IMR-90 (cell line): ENCODE measurements around the gene GRIA4. TPM values are rescaled to one million over a fixed set of nuclear protein-coding genes. Genes with fewer than 3 reads are reported as not detected.

Experiments
- ATAC-seq: fragments of 200-7000 bp; cut with Tn5 transposase; 2 replicates; pipeline ENCODE4 v1.9.1; 2020; ENCODE audit warnings: low read depth, mild to moderate bottlenecking, moderate library complexity
- BruUV-seq: library from RNA; stranded (reverse); fragments of 400-500 nt; replicated peaks from 2 replicates; lab custom pipeline; 2021; lab: Mats Ljungman, UMichigan
- CTCF ChIA-PET: fragments of 300-600 bp; formaldehyde crosslinking; extraction: SDS; loops from one replicate; lab custom pipeline; 2021; ENCODE audit warnings: antibody characterized with exemption; lab: Yijun Ruan, JAX
- POLR2A ChIA-PET: fragments of 300-600 bp; sonication (Branson Sonifier 250); formaldehyde crosslinking; loops from one replicate; lab custom pipeline; 2022; ENCODE audit warnings: antibody characterized with exemption; ENCODE audit not compliant: unreplicated experiment; lab: Charles Lee
- DNase-seq: peaks from one replicate; pipeline ENCODE4 v3.0.0; 2013
- H2AFZ ChIP-seq: replicated peaks from 2 replicates; pipeline ENCODE3; 2013; ENCODE audit warnings: low read length, mild to moderate bottlenecking; ENCODE audit not compliant: poor library complexity
- H2AK5ac ChIP-seq: 2 replicates; pipeline ENCODE4 v1.6.1; 2013; ENCODE audit warnings: low read depth, low read length, inconsistent platforms
- H2AK9ac ChIP-seq: replicated peaks from 2 replicates; pipeline ENCODE3; 2013; ENCODE audit warnings: mild to moderate bottlenecking, low read depth, low read length, moderate library complexity; ENCODE audit not compliant: poor library complexity
- H2BK120ac ChIP-seq: 2 replicates; pipeline ENCODE4 v1.6.1; 2013; ENCODE audit warnings: low read depth, low read length, inconsistent platforms
- H2BK15ac ChIP-seq: 3 replicates; pipeline ENCODE4 v1.6.1; 2013; ENCODE audit warnings: low read depth, low read length, inconsistent platforms
- H2BK20ac ChIP-seq: 2 replicates; pipeline ENCODE4 v1.6.1; 2013; ENCODE audit warnings: low read depth, mild to moderate bottlenecking, inconsistent platforms, low read length, moderate library complexity
- H2BK5ac ChIP-seq: 2 replicates; pipeline ENCODE4 v1.6.1; 2013; ENCODE audit warnings: mild to moderate bottlenecking, low read depth, low read length, inconsistent platforms; ENCODE audit not compliant: poor library complexity, severe bottlenecking
- H3K14ac ChIP-seq: replicated peaks from 2 replicates; pipeline ENCODE4 v1.6.1; 2013; ENCODE audit warnings: low read depth, low read length, inconsistent platforms
- H3K18ac ChIP-seq: 2 replicates; pipeline ENCODE4 v1.6.1; 2013; ENCODE audit warnings: low read depth, low read length, control low read depth
- H3K23ac ChIP-seq: 2 replicates; pipeline ENCODE4 v1.6.1; 2013; ENCODE audit warnings: low read depth, low read length, inconsistent platforms
- H3K27ac ChIP-seq: 2 replicates; pipeline ENCODE4 v1.5.1; 2013; ENCODE audit warnings: mild to moderate bottlenecking, control low read depth, low read length; ENCODE audit not compliant: insufficient read depth
- H3K27me3 ChIP-seq: 2 replicates; pipeline ENCODE4 v1.6.1; 2013; ENCODE audit warnings: low read length; ENCODE audit not compliant: control insufficient read depth, insufficient read depth
- H3K36me3 ChIP-seq: 2 replicates; pipeline ENCODE4 v1.6.1; 2013; ENCODE audit warnings: low read length, mixed read lengths; ENCODE audit not compliant: control insufficient read depth, insufficient read depth
- H3K4ac ChIP-seq: 2 replicates; pipeline ENCODE4 v1.6.1; 2013; ENCODE audit warnings: low read depth, low read length, inconsistent platforms
- H3K4me1 ChIP-seq: 2 replicates; pipeline ENCODE4 v1.6.1; 2013; ENCODE audit warnings: low read length, mixed read lengths; ENCODE audit not compliant: control insufficient read depth, insufficient read depth
- H3K4me2 ChIP-seq: 2 replicates; pipeline ENCODE4 v1.6.1; 2013; ENCODE audit warnings: low read depth, mild to moderate bottlenecking, control low read depth, low read length, moderate library complexity
- H3K4me3 ChIP-seq: 2 replicates; pipeline ENCODE4 v1.5.1; 2013; ENCODE audit warnings: low read depth, mild to moderate bottlenecking, control low read depth, low read length, moderate library complexity; ENCODE audit not compliant: insufficient read depth
- H3K56ac ChIP-seq: 2 replicates; pipeline ENCODE4 v1.6.1; 2013; ENCODE audit warnings: low read length, inconsistent platforms; ENCODE audit not compliant: insufficient read depth; ENCODE audit errors: extremely low read depth
- H3K79me1 ChIP-seq, 2 experiments: 2 replicates each; pipeline ENCODE4 v1.6.1; 2013; ENCODE audit warnings: low read length in 2 of 2, inconsistent platforms in 1 of 2, low read depth in 1 of 2
- H3K9ac ChIP-seq: 2 replicates; pipeline ENCODE4 v1.6.1; 2013; ENCODE audit warnings: low read depth, low read length, control low read depth
- H3K9me1 ChIP-seq: 2 replicates; pipeline ENCODE4 v1.6.1; 2013; ENCODE audit warnings: low read length, inconsistent platforms; ENCODE audit not compliant: insufficient read depth
- H3K9me3 ChIP-seq: 2 replicates; pipeline ENCODE4 v1.6.1; 2013; ENCODE audit warnings: low read length; ENCODE audit not compliant: control insufficient read depth, insufficient read depth
- H4K20me1 ChIP-seq: 2 replicates; pipeline ENCODE4 v1.6.1; 2013; ENCODE audit warnings: low read length, inconsistent platforms; ENCODE audit not compliant: insufficient read depth
- H4K5ac ChIP-seq: 2 replicates; pipeline ENCODE4 v1.6.1; 2013; ENCODE audit warnings: mild to moderate bottlenecking, low read depth, low read length, control low read depth
- H4K8ac ChIP-seq, 2 experiments: 2 replicates each; pipeline ENCODE4 v1.6.1; 2013; ENCODE audit warnings: low read depth in 2 of 2, low read length in 2 of 2, control low read depth in 1 of 2, inconsistent platforms in 1 of 2
- H4K91ac ChIP-seq: 2 replicates; pipeline ENCODE4 v1.6.1; 2013; ENCODE audit warnings: low read depth, low read length, inconsistent platforms; ENCODE audit not compliant: insufficient read depth
- BHLHE40 ChIP-seq: fragments of 150-350 bp; IDR thresholded peaks from 2 replicates; pipeline ENCODE4 v1.6.1; 2016; ENCODE audit warnings: mild to moderate bottlenecking, low read depth, low read length
- CHD1 ChIP-seq: IDR thresholded peaks from 2 replicates; pipeline ENCODE4 v1.6.1; 2012; ENCODE audit warnings: low read depth, low read length, improper control_type of control experiment
- ELK1 ChIP-seq: fragments of 150-350 bp; IDR thresholded peaks from 2 replicates; pipeline ENCODE4 v1.6.1; 2016; ENCODE audit warnings: low read depth, mild to moderate bottlenecking, low read length, moderate library complexity, borderline replicate concordance
- MXI1 ChIP-seq: IDR thresholded peaks from 2 replicates; pipeline ENCODE4 v1.6.1; 2012; ENCODE audit warnings: low read depth, mild to moderate bottlenecking, low read length, moderate library complexity, borderline replicate concordance
- RCOR1 ChIP-seq: IDR thresholded peaks from 2 replicates; pipeline ENCODE4 v1.6.1; 2012; ENCODE audit warnings: mild to moderate bottlenecking, low read length, improper control_type of control experiment; ENCODE audit not compliant: insufficient replicate concordance
- SMC3 ChIP-seq: fragments of 150-350 bp; IDR thresholded peaks from 2 replicates; pipeline ENCODE4 v1.6.1; 2016; ENCODE audit warnings: low read depth, mild to moderate bottlenecking, antibody characterized with exemption, low read length, moderate library complexity
- WGBS, 2 experiments: methylation state at CpG; one replicate each; pipeline versions ENCODE4 v1.1.5 to v1.1.7; 2013; ENCODE audit warnings: missing lambda C conversion rate in 2 of 2; ENCODE audit not compliant: insufficient read length in 1 of 2; ENCODE audit errors: extremely low coverage in 2 of 2; 5-methylcytosine and 5-hydroxymethylcytosine counted together
- dilution Hi-C: fragments of 300-500 bp; cut with HindIII; formaldehyde crosslinking; loops from one replicate; pipeline ENCODE4 v1.14.3; 2018; ENCODE audit warnings: low sequenced_read_pairs; ENCODE audit not compliant: unreplicated experiment
- in situ Hi-C: fragments of 300-500 bp; cut with MboI; formaldehyde crosslinking; loops from 3 replicates; pipeline ENCODE4 v1.14.3; 2019; ENCODE audit warnings: low sequenced_read_pairs, inconsistent platforms, mixed read lengths
- intact Hi-C: fragments of 100-400 bp; cut with micrococcal nuclease; formaldehyde crosslinking; loops from 2 replicates; pipeline ENCODE4 v1.10.0; 2022
- polyA plus RNA-seq, 3 experiments: library from polyadenylated mRNA; depleted of rRNA; stranded (reverse); fragments of >200 nt; gene quantifications; 2 replicates each; pipeline ENCODE4 v1.2.3, GENCODE V29; 2012; ENCODE audit warnings: low replicate concordance in 1 of 3
- total RNA-seq: library from RNA; depleted of rRNA; stranded (reverse); fragments of >200 nt; gene quantifications from 2 replicates; pipeline ENCODE4 v1.2.3, GENCODE V29; 2012

Gene GRIA4
- total and polyA plus RNA-seq, 2 of the 4 experiments (the other 2 are of a cell fraction), result 0.36 to 1.0 TPM

GRCh38 chr11:105868762-105869285 is 259.0 kb downstream of the GRIA4 start:
- no peak for ATAC-seq
- no peak overlapping the region for H3K56ac ChIP-seq
- WGBS, 2 experiments, result no CpG with 5 or more reads among the region's 4 CpGs

More at GRCh38 chr11:105868762-105869285, 259.0 kb downstream of the GRIA4 start:
- TF ChIP-seq ELK1 (no peak), BHLHE40 (no peak), CHD1 (no peak), MXI1 (no peak), SMC3 (no peak), RCOR1 (no peak)
- H4K91ac ChIP-seq, result no peak overlapping the region
- no peak overlapping the region for H4K8ac ChIP-seq
- in situ Hi-C loops, result loop anchor here (10.0 to 25.0 kb wide), 2 partner anchors 932 to 1264 kb away; no protein-coding TSS in a partner anchor
- no peak overlapping the region for H2BK120ac ChIP-seq
- dilution Hi-C loops, result no loop called here
- no peak overlapping the region for H2AK5ac ChIP-seq
- H3K9ac ChIP-seq, result no peak overlapping the region
- no peaks in the 10 kb centered on the region for H3K79me1 ChIP-seq
- H2AK9ac ChIP-seq, result no peak overlapping the region
- POLR2A ChIA-PET, result no interaction called here
- no peaks in the 10 kb centered on the region for H3K9me3 ChIP-seq
- no peak overlapping the region for H2BK5ac ChIP-seq
- H3K9me1 ChIP-seq, result no peaks in the 10 kb centered on the region; the same call in 1 of the 2 replicates
- no peak overlapping the region for H2BK15ac ChIP-seq
- no peak overlapping the region for H3K4me3 ChIP-seq
- no peak overlapping the region for H3K23ac ChIP-seq
- no TSS peak for BruUV-seq
- intact Hi-C loops, result no loop called here
- no peak overlapping the region for H3K18ac ChIP-seq
- no peak overlapping the region for H3K4me2 ChIP-seq
- no peak for DNase-seq
- H2AFZ ChIP-seq, result no peak overlapping the region
- H3K4me1 ChIP-seq, result no peaks in the 10 kb centered on the region
- H3K36me3 ChIP-seq, result no peaks in the 10 kb centered on the region
- no peak overlapping the region for H3K4ac ChIP-seq
- no peak overlapping the region for H3K14ac ChIP-seq
- H2BK20ac ChIP-seq, result no peak overlapping the region
- CTCF ChIA-PET, result interaction anchor here (0.6 kb wide), 1 partner anchor 547 kb away, joined by 3 read pairs; no protein-coding TSS in a partner anchor
- no peaks in the 10 kb centered on the region for H3K27me3 ChIP-seq
- no peak overlapping the region for H4K5ac ChIP-seq
- H3K27ac ChIP-seq, result no peak overlapping the region
- H4K20me1 ChIP-seq, result no peaks in the 10 kb centered on the region
